ENCODE data around the gene NUP153. TPM values are rescaled to one million over a fixed set of nuclear protein-coding genes. Genes with fewer than 3 reads are reported as not detected.

Gene NUP153
- total RNA-seq, 1 donor from 2014 or later, result 13.2 TPM

- TF ChIP-seq CTCF (IDR thresholded peaks at IDR 0.05; ENCODE audit: insufficient read depth, low read length, severe bottlenecking), result no peak
- no peak for FAIRE-seq
- peaks cover 4% of the 10 kb centered on the region for H3K36me3 ChIP-seq (ENCODE audit: control insufficient read depth, insufficient read depth, low read length)
Measured at GRCh38 chr6:17683428-17683827, 23.3 kb downstream of the NUP153 start.

GRCh38 chr6:17679726-17680125, 27.0 kb downstream of the NUP153 start:
- H3K4me3 ChIP-seq (ENCODE audit: low read depth, low read length), result no peak overlapping the region
- DNase-seq (ENCODE audit: low read depth), result no peak
- TF ChIP-seq CTCF (IDR thresholded peaks at IDR 0.05; ENCODE audit: insufficient read depth, low read length, severe bottlenecking), result no peak
- no peak for FAIRE-seq
- peaks cover 4% of the 10 kb centered on the region for H3K36me3 ChIP-seq (ENCODE audit: control insufficient read depth, insufficient read depth, low read length)
- H3K27me3 ChIP-seq (ENCODE audit: control insufficient read depth, insufficient read depth, low read length), result no peaks in the 10 kb centered on the region

More at GRCh38 chr6:17683428-17683827, 23.3 kb downstream of the NUP153 start:
- Histone ChIP-seq H3K4me3 (ENCODE audit: low read depth, low read length) (no peak overlapping the region), H3K27me3 (ENCODE audit: control insufficient read depth, insufficient read depth, low read length) (no peaks in the 10 kb centered on the region)
- DNase-seq (ENCODE audit: low read depth), result no peak

- Histone ChIP-seq H3K4me3 (ENCODE audit: low read depth, low read length) (no peak overlapping the region), H3K36me3 (ENCODE audit: control insufficient read depth, insufficient read depth, low read length) (no peaks in the 10 kb centered on the region), H3K27me3 (ENCODE audit: control insufficient read depth, insufficient read depth, low read length) (no peaks in the 10 kb centered on the region)
- no peak for TF ChIP-seq CTCF (IDR thresholded peaks at IDR 0.05; ENCODE audit: insufficient read depth, low read length, severe bottlenecking)
- no peak for FAIRE-seq
- DNase-seq (ENCODE audit: low read depth), result no peak
Measured at GRCh38 chr6:17677602-17678001, 29.1 kb downstream of the NUP153 start.

- Histone ChIP-seq H3K4me3 (ENCODE audit: low read depth, low read length) (no peak overlapping the region), H3K36me3 (ENCODE audit: control insufficient read depth, insufficient read depth, low read length) (peaks cover 8% of the 10 kb centered on the region), H3K27me3 (ENCODE audit: control insufficient read depth, insufficient read depth, low read length) (no peaks in the 10 kb centered on the region)
- FAIRE-seq (no peak), DNase-seq (ENCODE audit: low read depth) (peak; percentile 56)
- TF ChIP-seq CTCF (IDR thresholded peaks at IDR 0.05; ENCODE audit: insufficient read depth, low read length, severe bottlenecking), result no peak
Measured at GRCh38 chr6:17673543-17674254, 33.0 kb downstream of the NUP153 start.

GRCh38 chr6:17672064-17672718, 34.5 kb downstream of the NUP153 start:
- H3K27me3 ChIP-seq (ENCODE audit: control insufficient read depth, insufficient read depth, low read length), result no peaks in the 10 kb centered on the region
- TF ChIP-seq CTCF (IDR thresholded peaks at IDR 0.05; ENCODE audit: insufficient read depth, low read length, severe bottlenecking), result no peak
- peaks cover 12% of the 10 kb centered on the region for H3K36me3 ChIP-seq (ENCODE audit: control insufficient read depth, insufficient read depth, low read length)
- FAIRE-seq, result no peak
- H3K4me3 ChIP-seq (ENCODE audit: low read depth, low read length), result no peak overlapping the region
- DNase-seq (ENCODE audit: low read depth), result no peak

Data from bronchial epithelial cell (primary cell).